ENCODE data around the gene GNPTG.

DNA sequence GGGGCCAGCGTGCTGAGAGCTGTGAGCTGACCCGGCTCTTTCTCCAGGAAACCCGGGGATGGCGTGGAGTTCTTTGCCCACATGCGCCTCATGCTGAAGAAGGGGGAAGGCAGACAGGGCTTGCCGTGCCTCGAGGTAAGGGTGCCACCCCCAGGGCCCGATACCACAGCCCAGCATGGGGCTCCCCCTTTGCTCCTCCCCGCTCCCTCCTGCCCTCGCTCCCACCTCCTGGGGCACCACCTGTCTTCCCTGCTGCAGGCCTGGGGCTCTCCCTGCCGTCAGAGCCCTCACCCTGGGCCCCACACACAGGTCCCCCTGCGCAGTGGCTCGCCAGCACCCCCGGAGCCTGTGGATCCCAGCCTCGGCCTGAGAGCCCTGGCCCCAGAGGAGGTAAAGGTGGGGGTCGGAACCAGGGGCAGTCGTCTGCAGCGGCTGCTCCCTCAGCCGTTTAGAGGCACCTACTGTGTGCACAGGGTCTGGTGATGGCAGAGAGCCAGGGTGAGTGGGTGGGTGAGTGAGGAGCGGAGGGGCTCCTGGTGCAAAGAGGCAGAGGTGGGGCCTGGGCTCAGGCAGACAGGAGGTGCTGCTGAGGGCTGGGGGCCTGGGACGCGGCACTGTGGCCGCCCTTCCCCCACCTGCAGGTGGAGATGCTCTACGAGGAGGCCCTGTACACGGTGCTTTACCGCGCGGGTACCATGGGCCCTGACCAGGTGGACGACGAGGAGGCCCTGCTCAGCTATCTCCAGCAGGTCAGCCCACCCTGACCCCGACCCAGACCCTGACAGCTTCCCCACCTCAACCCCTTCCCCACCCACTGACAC is 12.7 kb upstream of the GNPTG start:
- TF ChIP-seq CTCF (conservative IDR thresholded peaks at IDR 0.05): no peak
- TF ChIP-seq EZH2 (IDR thresholded peaks at IDR 0.05; ENCODE audit: low read depth): no peak
